K562 (cell line): Measurements from ENCODE around the gene GTSE1. TPM values are rescaled to one million over a fixed set of nuclear protein-coding genes. Genes with fewer than 3 reads are reported as not detected.

Experiments
- ATAC-seq: fragments of 200-7000 bp; cut with Tn5 transposase; 3 replicates; pipeline ENCODE4 v1.9.1; 2020; ENCODE audit warnings: moderate library complexity
- BruUV-seq: library from RNA; stranded (reverse); fragments of 400-500 nt; replicated peaks from 2 replicates; lab custom pipeline; 2021; lab: Mats Ljungman, UMichigan
- CTCF ChIA-PET: fragments of 300-600 bp; formaldehyde crosslinking; extraction: SDS; loops from one replicate; lab custom pipeline; 2021; ENCODE audit warnings: low intra/inter-chr PET ratio; lab: Yijun Ruan, JAX
- POLR2A ChIA-PET: fragments of 300-600, 350-650 bp; sonication (Branson Sonifier 250); formaldehyde crosslinking; extraction: SDS; loops from one replicate; lab custom pipeline; 2021; ENCODE audit warnings: antibody characterized with exemption, inconsistent platforms; lab: Yijun Ruan, JAX
- DNase-seq, 4 experiments: peaks; one replicate each; pipeline versions ENCODE4 v3.0.0 to v3.0.0-alpha.2; 2011 to 2018; ENCODE audit warnings: low spot score in 3 of 4, mixed read lengths in 3 of 4; ENCODE audit errors: extremely low read depth in 1 of 4
- FAIRE-seq: peaks from 2 replicates; lab custom pipeline; 2011; peaks lifted over from hg19 to GRCh38; lab: Jason Lieb, UNC
- H2AFZ ChIP-seq: 2 replicates; pipeline ENCODE4 v1.6.0; 2011; ENCODE audit warnings: low read depth, low read length, control low read depth, inconsistent platforms
- H3K27ac ChIP-seq: fragments of 200-600 bp; 3 replicates; pipeline ENCODE4 v1.8.0; 2011; ENCODE audit warnings: low read depth, mild to moderate bottlenecking, control low read depth, inconsistent platforms, low read length, moderate library complexity, mixed read lengths; ENCODE audit errors: extremely low read depth
- H3K27me3 ChIP-seq, 2 experiments: fragments of 300-600 bp in 1 of 2; 2 replicates in 1 of 2; 3 replicates in 1 of 2; pipeline versions ENCODE4 v1.6.0 to v1.8.0; 2011; ENCODE audit warnings: inconsistent platforms in 2 of 2, low read length in 2 of 2, mild to moderate bottlenecking in 1 of 2, mixed read lengths in 1 of 2, moderate library complexity in 1 of 2; ENCODE audit not compliant: control insufficient read depth in 2 of 2, insufficient read depth in 2 of 2
- H3K36me3 ChIP-seq: fragments of 300-600 bp; 3 replicates; pipeline ENCODE4 v1.8.0; 2011; ENCODE audit warnings: mild to moderate bottlenecking, low read length, inconsistent platforms; ENCODE audit not compliant: control insufficient read depth, insufficient read depth
- H3K4me1 ChIP-seq, 2 experiments: fragments of 200-600 bp in 1 of 2; replicated peaks in 1 of 2; 2 replicates in 1 of 2; 3 replicates in 1 of 2; pipeline versions ENCODE4 v1.5.1 to v1.8.0; 2011; ENCODE audit warnings: inconsistent platforms in 2 of 2, low read length in 2 of 2, mild to moderate bottlenecking in 1 of 2, mixed read lengths in 1 of 2, moderate library complexity in 1 of 2; ENCODE audit not compliant: control insufficient read depth in 2 of 2, insufficient read depth in 2 of 2
- H3K4me2 ChIP-seq: 2 replicates; pipeline ENCODE4 v1.6.1; 2011; ENCODE audit warnings: low read length, control low read depth, inconsistent platforms, mixed read lengths; ENCODE audit not compliant: insufficient read depth
- H3K4me3 ChIP-seq: fragments of 200-600 bp; sonication (generic), shearing (Covaris generic); 2 replicates; pipeline ENCODE4 v1.5.1; 2016; ENCODE audit warnings: control low read depth, inconsistent platforms
- H3K79me2 ChIP-seq: fragments of 200-600 bp; 3 replicates; pipeline ENCODE4 v1.8.0; 2011; ENCODE audit warnings: low read length, inconsistent platforms; ENCODE audit not compliant: control insufficient read depth, insufficient read depth
- H3K9ac ChIP-seq, 2 experiments: 2 replicates each; pipeline versions ENCODE4 v1.6.0 to v1.6.1; 2011; ENCODE audit warnings: low read depth in 2 of 2, low read length in 2 of 2, control low read depth in 1 of 2, inconsistent platforms in 1 of 2, mild to moderate bottlenecking in 1 of 2, mixed read lengths in 1 of 2; ENCODE audit not compliant: insufficient read depth in 1 of 2
- H3K9me1 ChIP-seq: one replicate; pipeline ENCODE4 v1.6.0; 2011; ENCODE audit warnings: inconsistent platforms, mild to moderate bottlenecking, low read length, moderate library complexity; ENCODE audit not compliant: control insufficient read depth, insufficient read depth
- H3K9me3 ChIP-seq: replicated peaks from 2 replicates; pipeline ENCODE4 v1.5.1; 2011; ENCODE audit warnings: low read depth, low read length, inconsistent platforms; ENCODE audit not compliant: control insufficient read depth, insufficient read depth
- H4K20me1 ChIP-seq: replicated peaks from 2 replicates; pipeline ENCODE4 v1.6.1; 2011; ENCODE audit warnings: low read length, inconsistent platforms, mixed read lengths; ENCODE audit not compliant: control insufficient read depth, insufficient read depth
- ATF3 ChIP-seq, 2 experiments: fragments of 450-650 bp in 1 of 2; sonication (generic) in 1 of 2; formaldehyde crosslinking in 1 of 2; IDR thresholded peaks in 1 of 2; conservative IDR thresholded peaks in 1 of 2; 2 replicates each; pipeline versions ENCODE4 v1.6.1 to v1.8.1; 2016 to 2023; ENCODE audit warnings: mild to moderate bottlenecking in 2 of 2, moderate library complexity in 2 of 2, inconsistent platforms in 1 of 2, missing genetic modification reagents in 1 of 2
- BRD4 ChIP-seq: fragments of 200-600 bp; sonication (generic); IDR thresholded peaks from 2 replicates; pipeline ENCODE4 v1.6.1; 2017; ENCODE audit warnings: inconsistent platforms
- BRF1 ChIP-seq: IDR thresholded peaks from 3 replicates; pipeline ENCODE4 v1.6.1; 2011; ENCODE audit warnings: borderline replicate concordance, mild to moderate bottlenecking; ENCODE audit not compliant: insufficient read length; ENCODE audit errors: extremely low read depth
- CEBPZ ChIP-seq: fragments of 150-350 bp; IDR thresholded peaks from 2 replicates; pipeline ENCODE4 v1.6.1; 2014; ENCODE audit warnings: low read depth, mild to moderate bottlenecking, low read length, borderline replicate concordance
- EP300 ChIP-seq: IDR thresholded peaks from 2 replicates; pipeline ENCODE4 v1.6.1; 2012; ENCODE audit warnings: low read length, improper control_type of control experiment
- HMBOX1 ChIP-seq: sonication (generic); IDR thresholded peaks from 2 replicates; pipeline ENCODE4 v1.6.1; 2016
- HMG20B ChIP-seq: fragments of 250-450 bp; sonication (Bioruptor Pico); IDR thresholded peaks from 2 replicates; pipeline ENCODE4 v1.5.0; 2021; ENCODE audit warnings: mild to moderate bottlenecking
- NFE2L1 ChIP-seq: fragments of 450-650 bp; IDR thresholded peaks from 2 replicates; pipeline ENCODE4 v1.6.1; 2016; ENCODE audit warnings: missing genetic modification characterization, low read depth, mild to moderate bottlenecking, missing compliant biosample characterization, moderate library complexity, borderline replicate concordance
- POLR2B ChIP-seq: fragments of 450-650 bp; IDR thresholded peaks from 2 replicates; pipeline ENCODE4 v1.6.1; 2018; ENCODE audit warnings: low read depth; ENCODE audit not compliant: partially characterized antibody
- POU5F1 ChIP-seq: fragments of 150-350 bp; IDR thresholded peaks from 2 replicates; pipeline ENCODE4 v1.6.1; 2014; ENCODE audit warnings: borderline replicate concordance, low read length, low read depth, mild to moderate bottlenecking; ENCODE audit not compliant: partially characterized antibody
- PYGO2 ChIP-seq: fragments of 450-650 bp; IDR thresholded peaks from 2 replicates; pipeline ENCODE4 v1.6.1; 2016; ENCODE audit warnings: mild to moderate bottlenecking, missing genetic modification characterization, moderate library complexity, missing compliant biosample characterization
- UBTF ChIP-seq, 2 experiments: IDR thresholded peaks; 2 replicates each; pipeline ENCODE4 v1.6.1; 2012; ENCODE audit warnings: improper control_type of control experiment in 2 of 2, low read depth in 2 of 2, low read length in 2 of 2, borderline replicate concordance in 1 of 2
- ZFX ChIP-seq: sonication (generic); formaldehyde crosslinking; IDR thresholded peaks from 2 replicates; pipeline ENCODE4 v1.8.0; 2022; ENCODE audit warnings: mild to moderate bottlenecking, missing genetic modification reagents, moderate library complexity
- WGBS: fragments of 100-300 bp; shearing (Covaris generic); methylation state at CpG from one replicate; pipeline ENCODE4 v1.1.6; 2016; ENCODE audit warnings: low coverage, mixed read lengths; ENCODE audit not compliant: insufficient coverage; ENCODE audit errors: missing lambda C conversion rate; 5-methylcytosine and 5-hydroxymethylcytosine counted together
- in situ Hi-C: fragments of 300-500 bp; cut with MboI; formaldehyde crosslinking; loops from 4 replicates; pipeline ENCODE4 v1.15.0; 2018; ENCODE audit warnings: inconsistent platforms, mixed read lengths
- intact Hi-C: fragments of 100-400 bp; cut with micrococcal nuclease; formaldehyde crosslinking; loops from 2 replicates; pipeline ENCODE4 v1.14.2; 2022
- polyA plus RNA-seq, 8 experiments: library from polyadenylated mRNA; depleted of rRNA in 4 of 8; stranded (reverse) in 5 of 8; unstranded in 3 of 8; fragments of >200 nt; fragmentation: Nextera tagmentation in 2 of 8; fragmentation: Illumina TruSeq in 1 of 8; extraction: Ambion mirVana in 2 of 8; extraction: Trizol in 1 of 8; gene quantifications; 2 replicates each; pipeline versions ENCODE4 v1.2.1 to v1.2.3, GENCODE V29; 2011 to 2014; ENCODE audit warnings: inconsistent platforms in 1 of 8, missing spikeins in 1 of 8
- total RNA-seq, 7 experiments: library from RNA; depleted of rRNA in 6 of 7; stranded (reverse); fragments of >200 nt in 6 of 7; fragmentation: Illumina TruSeq in 2 of 7; extraction: Trizol in 2 of 7; gene quantifications; 2 replicates each; pipeline versions ENCODE4 v1.2.1 to v1.2.3, GENCODE V29; 2011 to 2021; ENCODE audit warnings: low replicate concordance in 1 of 7

GTSE1 gene
- total and polyA plus RNA-seq, 9 of the 15 experiments (the other 6 are each of a cell fraction or from before 2014, with no cell fraction given), result 2.5 to 22.5 (median 12.9) TPM

- H3K36me3 ChIP-seq, result no peaks in the 10 kb centered on the region
- peaks cover 0 to 28% of the 10 kb centered on the region in 2 experiments; a peak in 3 of 5 replicates for H3K27me3 ChIP-seq
- H2AFZ ChIP-seq, result no peak overlapping the region
- H3K9ac ChIP-seq, result no peak overlapping the region
- no peaks in the 10 kb centered on the region for H3K9me3 ChIP-seq
- no TSS peak for BruUV-seq
- H3K4me2 ChIP-seq, result no peak overlapping the region
- H3K79me2 ChIP-seq, result no peaks in the 10 kb centered on the region
- H3K4me3 ChIP-seq, result no peak overlapping the region
- DNase-seq (no peak), FAIRE-seq (no peak), ATAC-seq (no peak)
- ChIA-PET POLR2A (interaction anchor here (0.6 kb wide), 1 partner anchor 249 kb away, joined by 3 read pairs; no protein-coding TSS in a partner anchor), CTCF (no interaction called here)
- H3K4me1 ChIP-seq, result peaks cover 0 to 18% of the 10 kb centered on the region in 2 experiments; a peak in 2 of 5 replicates
- in situ Hi-C loops, result no loop called here
- WGBS, result 24% methylated on average over 13 of the region's 15 CpGs
- no peak overlapping the region for H3K27ac ChIP-seq
- intact Hi-C loops, result no loop called here
- no peaks in the 10 kb centered on the region for H3K9me1 ChIP-seq
- H4K20me1 ChIP-seq, result peaks cover 6% of the 10 kb centered on the region
- TF ChIP-seq UBTF (IDR thresholded peaks at IDR 0.05; ENCODE audit: borderline replicate concordance in 1 of 2, low read depth in 2 of 2, low read length in 2 of 2) (no peak), BRD4 (no peak), EP300 (no peak), POLR2B (no peak), CEBPZ (no peak), HMBOX1 (no peak), ZFX (CRISPR knock-in tag) (no peak), PYGO2 (tag) (no peak), ATF3 (IDR thresholded peaks at IDR 0.05) (no peak), ATF3 (CRISPR knock-in tag; conservative IDR thresholded peaks at IDR 0.05) (no peak), NFE2L1 (tag) (no peak), BRF1 (no peak), POU5F1 (no peak), HMG20B (CRISPR knock-in tag) (no peak)
These were observed 74.1 kb downstream of the GTSE1 start for GRCh38 chr22:46370584-46371291.
